ENCODE measurements around the gene SUN2.

GRCh38 chr22:38737302-38738060 lies 18.3 kb downstream of the SUN2 start:
- TF ChIP-seq CTCF (IDR thresholded peaks at IDR 0.05) (no peak), POLR2AphosphoS5 (IDR thresholded peaks at IDR 0.05; ENCODE audit: low read depth, low read length) (no peak), REST (IDR thresholded peaks at IDR 0.05; ENCODE audit: insufficient read depth in 1 of 2, low read depth in 2 of 2, low read length in 1 of 2) (no peak)
